PC-9 (cell line): ENCODE data around the gene SERAC1. TPM values are rescaled to one million over a fixed set of nuclear protein-coding genes. Genes with fewer than 3 reads are reported as not detected.

ENCODE experiments used
- BruUV-seq: library from RNA; stranded (reverse); fragments of 400-500 nt; replicated peaks from 2 replicates; lab custom pipeline; 2021; lab: Mats Ljungman, UMichigan
- CTCF ChIA-PET: fragments of 300-600 bp; sonication (Branson Sonifier 250); formaldehyde crosslinking; loops from one replicate; lab custom pipeline; 2022; ENCODE audit warnings: antibody characterized with exemption; lab: Charles Lee
- POLR2A ChIA-PET: fragments of 300-600 bp; sonication (Branson Sonifier 250); formaldehyde crosslinking; loops from one replicate; lab custom pipeline; 2022; ENCODE audit warnings: antibody characterized with exemption; ENCODE audit not compliant: unreplicated experiment; lab: Charles Lee
- DNase-seq, 2 experiments: peaks; one replicate each; pipeline versions ENCODE4 v3.0.0 to v3.0.0-alpha.2; 2015 to 2022; ENCODE audit warnings: mixed read lengths in 1 of 2
- H2AFZ ChIP-seq: fragments of 200-600 bp; sonication (generic); 2 replicates; pipeline ENCODE4 v1.8.1; 2017; ENCODE audit warnings: antibody characterized with exemption
- H3F3A ChIP-seq: fragments of 200-600 bp; sonication (generic); 2 replicates; pipeline ENCODE4 v1.8.1; 2017; ENCODE audit warnings: antibody characterized with exemption, mild to moderate bottlenecking, low read depth; ENCODE audit not compliant: insufficient read depth
- H3K27ac ChIP-seq: fragments of 200-600 bp; sonication (generic); 2 replicates; pipeline ENCODE4 v1.6.1; 2016; ENCODE audit warnings: mixed run types
- H3K27me3 ChIP-seq: fragments of 200-600 bp; sonication (generic); 2 replicates; pipeline ENCODE4 v1.6.1; 2016; ENCODE audit warnings: low read depth, mixed run types; ENCODE audit not compliant: insufficient read depth
- H3K36me3 ChIP-seq: fragments of 200-600 bp; sonication (generic); 2 replicates; pipeline ENCODE4 v1.6.1; 2016; ENCODE audit warnings: low read depth, mixed run types
- H3K4me1 ChIP-seq: fragments of 200-600 bp; sonication (generic); replicated peaks from 2 replicates; pipeline ENCODE4 v1.6.1; 2016; ENCODE audit warnings: mixed run types; ENCODE audit not compliant: insufficient read depth
- H3K4me2 ChIP-seq: fragments of 200-600 bp; sonication (generic); 2 replicates; pipeline ENCODE4 v1.6.1; 2017; ENCODE audit warnings: mixed run types
- H3K4me3 ChIP-seq: fragments of 200-600 bp; sonication (generic); 2 replicates; pipeline ENCODE4 v1.6.1; 2016; ENCODE audit warnings: mixed run types
- H3K79me2 ChIP-seq: fragments of 200-600 bp; sonication (generic); 2 replicates; pipeline ENCODE4 v1.6.1; 2017; ENCODE audit warnings: low read depth, mixed run types
- H3K9me2 ChIP-seq: fragments of 200-600 bp; sonication (generic); 2 replicates; pipeline ENCODE4 v1.8.1; 2017; ENCODE audit warnings: mild to moderate bottlenecking; ENCODE audit not compliant: insufficient read depth
- H3K9me3 ChIP-seq: fragments of 200-600 bp; sonication (generic); 2 replicates; pipeline ENCODE4 v1.8.1; 2016; ENCODE audit warnings: low read depth; ENCODE audit not compliant: insufficient read depth
- H4K20me1 ChIP-seq: fragments of 200-600 bp; sonication (generic); 2 replicates; pipeline ENCODE4 v1.8.1; 2017; ENCODE audit not compliant: insufficient read depth
- EZH2 ChIP-seq: fragments of 200-600 bp; sonication (generic); IDR thresholded peaks from 2 replicates; pipeline ENCODE4 v1.8.0; 2017; ENCODE audit warnings: antibody characterized with exemption, low read depth
- intact Hi-C: fragments of 100-400 bp; cut with micrococcal nuclease; formaldehyde crosslinking; loops from one replicate; pipeline ENCODE4 v1.10.0; 2022; ENCODE audit not compliant: unreplicated experiment
- total RNA-seq: library from RNA; stranded (reverse); gene quantifications from 2 replicates; pipeline ENCODE4 v1.2.3, GENCODE V29; 2021
- TF ChIP-seq, protein P1 (sequence below): fragments of 200-600 bp; sonication (generic); conservative IDR thresholded peaks from 2 replicates; pipeline ENCODE4 v1.6.1; 2017; ENCODE audit warnings: mixed run types, antibody characterized with exemption, mild to moderate bottlenecking, moderate library complexity

Gene SERAC1
- total RNA-seq, 1 experiment from 2014 or later, result 4.9 TPM

- TF ChIP-seq, protein P1, sequence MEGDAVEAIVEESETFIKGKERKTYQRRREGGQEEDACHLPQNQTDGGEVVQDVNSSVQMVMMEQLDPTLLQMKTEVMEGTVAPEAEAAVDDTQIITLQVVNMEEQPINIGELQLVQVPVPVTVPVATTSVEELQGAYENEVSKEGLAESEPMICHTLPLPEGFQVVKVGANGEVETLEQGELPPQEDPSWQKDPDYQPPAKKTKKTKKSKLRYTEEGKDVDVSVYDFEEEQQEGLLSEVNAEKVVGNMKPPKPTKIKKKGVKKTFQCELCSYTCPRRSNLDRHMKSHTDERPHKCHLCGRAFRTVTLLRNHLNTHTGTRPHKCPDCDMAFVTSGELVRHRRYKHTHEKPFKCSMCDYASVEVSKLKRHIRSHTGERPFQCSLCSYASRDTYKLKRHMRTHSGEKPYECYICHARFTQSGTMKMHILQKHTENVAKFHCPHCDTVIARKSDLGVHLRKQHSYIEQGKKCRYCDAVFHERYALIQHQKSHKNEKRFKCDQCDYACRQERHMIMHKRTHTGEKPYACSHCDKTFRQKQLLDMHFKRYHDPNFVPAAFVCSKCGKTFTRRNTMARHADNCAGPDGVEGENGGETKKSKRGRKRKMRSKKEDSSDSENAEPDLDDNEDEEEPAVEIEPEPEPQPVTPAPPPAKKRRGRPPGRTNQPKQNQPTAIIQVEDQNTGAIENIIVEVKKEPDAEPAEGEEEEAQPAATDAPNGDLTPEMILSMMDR, result no peak
- no peak for TF ChIP-seq EZH2
- H3K27ac ChIP-seq, result no peak overlapping the region
- BruUV-seq, result no TSS peak
Observed at GRCh38 chr6:158115508-158115907, 52.6 kb downstream of the SERAC1 start.

DNA sequence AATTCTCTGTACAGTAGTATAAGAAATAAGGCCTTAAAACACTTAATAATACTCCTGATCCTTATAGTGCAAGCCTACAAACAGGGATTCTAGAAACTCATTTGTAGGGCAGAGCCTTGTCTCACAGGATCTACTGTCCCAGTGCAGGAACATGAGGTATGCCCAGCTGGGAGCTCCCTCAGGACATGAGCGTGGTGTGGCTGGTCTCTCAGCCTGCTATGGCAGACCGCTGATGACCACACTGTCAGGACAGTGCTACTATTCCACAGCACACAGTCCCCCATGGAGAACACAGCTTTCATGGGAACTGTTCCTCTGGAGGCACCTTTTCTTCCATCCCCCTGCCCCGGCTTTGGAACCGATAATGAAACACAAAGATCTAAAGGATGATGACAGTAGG is 53.0 kb downstream of the SERAC1 start:
- POLR2A ChIA-PET, result no interaction called here
- Histone ChIP-seq H3K27ac (no peak overlapping the region), H3K4me1 (no peaks in the 10 kb centered on the region), H3K4me2 (no peak overlapping the region), H3K9me2 (no peaks in the 10 kb centered on the region), H3K36me3 (no peaks in the 10 kb centered on the region), H3K27me3 (no peaks in the 10 kb centered on the region), H3K9me3 (no peaks in the 10 kb centered on the region), H3K79me2 (no peaks in the 10 kb centered on the region), H4K20me1 (no peaks in the 10 kb centered on the region), H3F3A (0 out of 2 replicates have a peak, but pooled peaks cover 4% of the 10 kb centered on the region), H3K4me3 (no peak overlapping the region), H2AFZ (no peak overlapping the region)
- no peak for DNase-seq
- intact Hi-C loops, result no loop called here
- CTCF ChIA-PET, result no interaction called here
- TF ChIP-seq EZH2, result no peak
- TF ChIP-seq, protein P1, result no peak
- BruUV-seq, result no TSS peak

More at GRCh38 chr6:158115508-158115907, 52.6 kb downstream of the SERAC1 start:
- no peak overlapping the region for H3K4me2 ChIP-seq
- no peaks in the 10 kb centered on the region for H3K27me3 ChIP-seq
- intact Hi-C loops, result no loop called here
- no peaks in the 10 kb centered on the region; the same call in 1 of the 2 replicates for H3K36me3 ChIP-seq
- no peaks in the 10 kb centered on the region for H3K4me1 ChIP-seq
- ChIA-PET POLR2A (no interaction called here), CTCF (no interaction called here)
- no peaks in the 10 kb centered on the region for H3K9me2 ChIP-seq
- no peaks in the 10 kb centered on the region for H3K79me2 ChIP-seq
- H3F3A ChIP-seq, result 0 out of 2 replicates have a peak, but pooled peaks cover 4% of the 10 kb centered on the region
- H4K20me1 ChIP-seq, result no peaks in the 10 kb centered on the region
- H3K9me3 ChIP-seq, result no peaks in the 10 kb centered on the region
- DNase-seq, result no peak
- H3K4me3 ChIP-seq, result no peak overlapping the region
- H2AFZ ChIP-seq, result no peak overlapping the region

DNA sequence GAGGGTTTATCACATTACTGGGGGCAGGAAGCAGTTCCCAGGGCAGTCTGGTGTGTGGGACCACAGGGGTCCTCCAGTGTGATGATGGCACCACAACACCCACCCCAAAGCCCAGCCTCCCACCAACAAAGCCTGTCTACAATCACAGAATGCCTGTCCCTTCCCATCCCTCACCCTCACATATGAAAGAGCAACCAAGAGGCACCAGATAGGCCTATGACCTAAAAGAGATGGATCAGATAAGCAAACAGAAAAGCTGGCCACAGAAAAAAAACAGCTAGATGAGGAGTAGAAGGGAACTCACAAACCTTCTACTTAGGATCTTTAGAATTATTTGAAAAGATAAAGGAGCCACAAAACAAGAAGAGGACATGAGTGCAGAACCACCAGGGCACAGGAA is 54.3 kb downstream of the SERAC1 start:
- Histone ChIP-seq H3K4me3 (no peak overlapping the region), H3K36me3 (no peaks in the 10 kb centered on the region), H3K27me3 (no peaks in the 10 kb centered on the region), H3K9me3 (no peaks in the 10 kb centered on the region), H3K79me2 (no peaks in the 10 kb centered on the region), H3F3A (0 out of 2 replicates have a peak, but pooled peaks cover 12% of the 10 kb centered on the region), H4K20me1 (no peaks in the 10 kb centered on the region), H3K4me2 (no peak overlapping the region), H2AFZ (no peak overlapping the region), H3K27ac (no peak overlapping the region), H3K9me2 (no peaks in the 10 kb centered on the region), H3K4me1 (no peaks in the 10 kb centered on the region)
- BruUV-seq, result no TSS peak
- DNase-seq, result no peak
- CTCF ChIA-PET, result no interaction called here
- POLR2A ChIA-PET, result no interaction called here
- TF ChIP-seq EZH2, result no peak
- TF ChIP-seq, protein P1, result no peak
- intact Hi-C loops, result no loop called here
